H1 (cell line): ENCODE results near the gene LMNTD1. TPM values are rescaled to one million over a fixed set of nuclear protein-coding genes. Genes with fewer than 3 reads are reported as not detected.

Source experiments
- CTCF ChIA-PET: fragments of 300-600 bp; sonication (Branson Sonifier 250); formaldehyde crosslinking; loops from one replicate; lab custom pipeline; 2021; ENCODE audit not compliant: partially characterized antibody; lab: Charles Lee
- POLR2A ChIA-PET: fragments of 300-600 bp; sonication (Branson Sonifier 250); formaldehyde crosslinking; loops from one replicate; lab custom pipeline; 2021; ENCODE audit warnings: inconsistent platforms; ENCODE audit not compliant: partially characterized antibody; lab: Charles Lee
- DNase-seq, 2 experiments: peaks; one replicate each; pipeline versions ENCODE4 v3.0.0 to v3.0.0-alpha.2; 2010 to 2022; ENCODE audit warnings: low spot score in 2 of 2, low read depth in 1 of 2, mixed read lengths in 1 of 2
- FAIRE-seq: peaks from 2 replicates; lab custom pipeline; 2011; peaks lifted over from hg19 to GRCh38; lab: Jason Lieb, UNC
- H2AFZ ChIP-seq: 2 replicates; pipeline ENCODE4 v1.8.1; 2012; ENCODE audit warnings: low read length, inconsistent platforms
- H2AK5ac ChIP-seq: 2 replicates; pipeline ENCODE4 v1.6.1; 2013; ENCODE audit warnings: low read depth, low read length
- H2BK120ac ChIP-seq: replicated peaks from 2 replicates; pipeline ENCODE3; 2013; ENCODE audit warnings: low read depth, low read length, inconsistent platforms
- H2BK12ac ChIP-seq: 2 replicates; pipeline ENCODE4 v1.6.1; 2013; ENCODE audit warnings: low read depth, low read length
- H2BK15ac ChIP-seq: 2 replicates; pipeline ENCODE4 v1.6.1; 2013; ENCODE audit warnings: low read length
- H2BK20ac ChIP-seq: 2 replicates; pipeline ENCODE4 v1.6.1; 2013; ENCODE audit warnings: low read length
- H2BK5ac ChIP-seq: 2 replicates; pipeline ENCODE4 v1.6.1; 2013; ENCODE audit warnings: low read depth, low read length
- H3K14ac ChIP-seq: 2 replicates; pipeline ENCODE4 v1.6.1; 2013; ENCODE audit warnings: inconsistent platforms; ENCODE audit not compliant: insufficient read length
- H3K18ac ChIP-seq: 2 replicates; pipeline ENCODE4 v1.6.1; 2013; ENCODE audit warnings: low read length; ENCODE audit errors: extremely low read depth
- H3K23ac ChIP-seq: 2 replicates; pipeline ENCODE4 v1.6.1; 2013; ENCODE audit warnings: inconsistent platforms; ENCODE audit not compliant: insufficient read length
- H3K23me2 ChIP-seq: 2 replicates; pipeline ENCODE4 v1.6.1; 2013; ENCODE audit warnings: low read depth, low read length
- H3K27ac ChIP-seq: 2 replicates; pipeline ENCODE4 v1.6.1; 2011; ENCODE audit warnings: low read depth, low read length, inconsistent platforms
- H3K27me3 ChIP-seq, 4 experiments: replicated peaks in 1 of 4; 1 replicate in 1 of 4; 2 replicates in 3 of 4; pipeline versions ENCODE4 v1.6.1 to v1.8.1; 2011 to 2013; ENCODE audit warnings: low read length in 3 of 4, mild to moderate bottlenecking in 3 of 4, inconsistent platforms in 2 of 4, mixed read lengths in 2 of 4, moderate library complexity in 1 of 4; ENCODE audit not compliant: control insufficient read depth in 3 of 4, insufficient read depth in 3 of 4; ENCODE audit errors: extremely low read depth in 1 of 4
- H3K36me3 ChIP-seq, 4 experiments: 2 replicates each; pipeline versions ENCODE4 v1.6.1 to v1.8.1; 2011 to 2013; ENCODE audit warnings: mild to moderate bottlenecking in 4 of 4, low read length in 3 of 4, moderate library complexity in 2 of 4, control low read depth in 1 of 4, inconsistent platforms in 1 of 4; ENCODE audit not compliant: insufficient read depth in 4 of 4, control insufficient read depth in 2 of 4
- H3K4ac ChIP-seq: replicated peaks from 2 replicates; pipeline ENCODE3; 2013; ENCODE audit warnings: low read length, low read depth, mixed read lengths, inconsistent platforms; ENCODE audit not compliant: insufficient read length
- H3K4me1 ChIP-seq, 4 experiments: replicated peaks in 1 of 4; 1 replicate in 1 of 4; 2 replicates in 3 of 4; pipeline versions ENCODE4 v1.6.1 to v1.8.1; 2011 to 2013; ENCODE audit warnings: low read length in 3 of 4, inconsistent platforms in 2 of 4, mixed read lengths in 1 of 4; ENCODE audit not compliant: insufficient read depth in 4 of 4, control insufficient read depth in 3 of 4
- H3K4me2 ChIP-seq, 2 experiments: 2 replicates each; pipeline versions ENCODE4 v1.6.1 to v1.8.1; 2011 to 2013; ENCODE audit warnings: low read depth in 2 of 2, low read length in 2 of 2, control low read depth in 1 of 2, inconsistent platforms in 1 of 2, mild to moderate bottlenecking in 1 of 2; ENCODE audit not compliant: insufficient read depth in 1 of 2
- H3K4me3 ChIP-seq, 4 experiments: fragments of 200-600, 300-600 bp in 1 of 4; sonication (generic), shearing (Covaris generic), sonication (Bioruptor Twin) in 1 of 4; 2 replicates each; pipeline versions ENCODE4 v1.5.1 to v1.8.1; 2011 to 2016; ENCODE audit warnings: low read length in 4 of 4, low read depth in 3 of 4, control low read depth in 2 of 4, inconsistent platforms in 2 of 4, mild to moderate bottlenecking in 2 of 4, mixed read lengths in 1 of 4, moderate library complexity in 1 of 4; ENCODE audit not compliant: insufficient read depth in 2 of 4; ENCODE audit errors: extremely low read depth in 1 of 4
- H3K56ac ChIP-seq: replicated peaks from 2 replicates; pipeline ENCODE3; 2013; ENCODE audit warnings: low read depth, mild to moderate bottlenecking, mixed read lengths, low read length, inconsistent platforms; ENCODE audit not compliant: insufficient read length
- H3K79me1 ChIP-seq: 2 replicates; pipeline ENCODE4 v1.6.1; 2013; ENCODE audit warnings: low read depth, low read length, control low read depth
- H3K79me2 ChIP-seq, 2 experiments: 2 replicates each; pipeline versions ENCODE4 v1.6.1 to v1.8.1; 2012 to 2013; ENCODE audit warnings: low read length in 2 of 2, mild to moderate bottlenecking in 2 of 2, inconsistent platforms in 1 of 2; ENCODE audit not compliant: insufficient read depth in 2 of 2, control insufficient read depth in 1 of 2
- H3K9ac ChIP-seq, 4 experiments: replicated peaks in 1 of 4; 1 replicate in 1 of 4; 2 replicates in 3 of 4; pipeline versions ENCODE4 v1.6.1 to v1.8.1; 2011 to 2013; ENCODE audit warnings: low read depth in 3 of 4, low read length in 3 of 4, control low read depth in 2 of 4, mild to moderate bottlenecking in 2 of 4, moderate library complexity in 2 of 4, inconsistent platforms in 1 of 4; ENCODE audit errors: extremely low read depth in 1 of 4
- H3K9me3 ChIP-seq, 2 experiments: 2 replicates each; pipeline versions ENCODE4 v1.6.1 to v1.8.1; 2012 to 2013; ENCODE audit warnings: mild to moderate bottlenecking in 2 of 2, moderate library complexity in 2 of 2, control low read depth in 1 of 2, inconsistent platforms in 1 of 2, low read depth in 1 of 2, low read length in 1 of 2, mixed read lengths in 1 of 2; ENCODE audit not compliant: insufficient read depth in 2 of 2
- H4K20me1 ChIP-seq, 2 experiments: replicated peaks in 1 of 2; 2 replicates each; pipeline versions ENCODE3 to v1.8.1; 2011 to 2013; ENCODE audit warnings: inconsistent platforms in 2 of 2, low read length in 2 of 2, mild to moderate bottlenecking in 1 of 2; ENCODE audit not compliant: insufficient read depth in 2 of 2, control insufficient read depth in 1 of 2
- H4K5ac ChIP-seq: 2 replicates; pipeline ENCODE4 v1.6.1; 2013; ENCODE audit warnings: low read length, low read depth, mixed read lengths, inconsistent platforms; ENCODE audit not compliant: insufficient read length
- H4K8ac ChIP-seq: 2 replicates; pipeline ENCODE4 v1.8.0; 2013; ENCODE audit warnings: mild to moderate bottlenecking, moderate library complexity, low read length, inconsistent platforms; ENCODE audit not compliant: insufficient read depth; ENCODE audit errors: extremely low read depth
- H4K91ac ChIP-seq: replicated peaks from 2 replicates; pipeline ENCODE3; 2013; ENCODE audit warnings: low read length, mixed read lengths, inconsistent platforms; ENCODE audit not compliant: insufficient read length
- ATF2 ChIP-seq: IDR thresholded peaks from 2 replicates; pipeline ENCODE4 v1.6.1; 2012; ENCODE audit warnings: low read length, inconsistent platforms
- BRCA1 ChIP-seq: IDR thresholded peaks from 2 replicates; pipeline ENCODE4 v1.6.1; 2012; ENCODE audit warnings: low read depth, low read length, improper control_type of control experiment
- CBX8 ChIP-seq: fragments of 300-800, 300-1000 bp; sonication (generic); IDR thresholded peaks from 2 replicates; pipeline ENCODE4 v1.7.1; 2016; ENCODE audit warnings: low read depth, low read length, borderline replicate concordance
- CEBPB ChIP-seq: IDR thresholded peaks from 2 replicates; pipeline ENCODE4 v1.6.1; 2012; ENCODE audit warnings: low read depth, low read length
- CHD1 ChIP-seq: IDR thresholded peaks from 2 replicates; pipeline ENCODE4 v1.6.1; 2012; ENCODE audit warnings: low read depth, low read length, improper control_type of control experiment
- HDAC6 ChIP-seq: IDR thresholded peaks from one replicate; pipeline ENCODE4 v1.7.1; 2012; ENCODE audit warnings: low read depth, mild to moderate bottlenecking, inconsistent platforms, low read length, moderate library complexity
- JUN ChIP-seq: IDR thresholded peaks from 2 replicates; pipeline ENCODE4 v1.6.1; 2011; ENCODE audit warnings: low read depth, mild to moderate bottlenecking, improper control_type of control experiment, low read length
- KDM5A ChIP-seq: fragments of 200-600 bp; IDR thresholded peaks from 2 replicates; pipeline ENCODE4 v1.7.1; 2012; ENCODE audit warnings: mild to moderate bottlenecking, low read length, inconsistent platforms, mixed read lengths
- RAD21 ChIP-seq, 2 experiments: IDR thresholded peaks in 1 of 2; conservative IDR thresholded peaks in 1 of 2; 2 replicates each; pipeline ENCODE4 v1.6.1; 2011; ENCODE audit warnings: low read depth in 2 of 2, low read length in 2 of 2, improper control_type of control experiment in 1 of 2, inconsistent platforms in 1 of 2, mild to moderate bottlenecking in 1 of 2, moderate library complexity in 1 of 2
- SAP30 ChIP-seq: fragments of 300-600 bp; sonication (generic); IDR thresholded peaks from 2 replicates; pipeline ENCODE4 v1.7.1; 2012; ENCODE audit warnings: low read length, moderate library complexity, mild to moderate bottlenecking, inconsistent platforms; ENCODE audit not compliant: insufficient read depth, insufficient replicate concordance
- SP4 ChIP-seq: IDR thresholded peaks from 2 replicates; pipeline ENCODE4 v1.6.1; 2012; ENCODE audit warnings: low read length, inconsistent platforms
- TBP ChIP-seq: IDR thresholded peaks from 2 replicates; pipeline ENCODE4 v1.6.1; 2011; ENCODE audit warnings: low read depth, low read length, improper control_type of control experiment
- WGBS, 2 experiments: shearing (Covaris generic) in 1 of 2; methylation state at CpG; one replicate each; pipeline versions ENCODE4 v1.1.6 to v1.1.7; 2013 to 2015; ENCODE audit warnings: low lambda C conversion rate in 2 of 2, mixed read lengths in 2 of 2, inconsistent platforms in 1 of 2, low coverage in 1 of 2, missing lambda C conversion rate in 1 of 2; ENCODE audit not compliant: insufficient replicate concordance in 2 of 2, insufficient coverage in 1 of 2, insufficient read length in 1 of 2; ENCODE audit errors: extremely low coverage in 1 of 2, missing lambda C conversion rate in 1 of 2; 5-methylcytosine and 5-hydroxymethylcytosine counted together
- polyA plus RNA-seq, 7 experiments: library from polyadenylated mRNA; depleted of rRNA in 3 of 7; stranded (reverse) in 5 of 7; unstranded in 2 of 7; fragments of >200 nt in 5 of 7; fragments of 200-250 nt in 2 of 7; gene quantifications; 1 replicate in 5 of 7; 2 replicates in 1 of 7; 4 replicates in 1 of 7; pipeline versions ENCODE4 v1.2.1 to v1.2.3, GENCODE V29; 2011 to 2013; ENCODE audit warnings: missing spikeins in 2 of 7, mixed read lengths in 2 of 7
- total RNA-seq: library from RNA; stranded (reverse); fragmentation: NEBNext Ultra II Directional; extraction: Animal tissue kit (Norgen Biotek cat#: 25700); gene quantifications from 2 replicates; pipeline ENCODE4 v1.2.1, GENCODE V29; 2021
- TF ChIP-seq, protein P1 (sequence below): IDR thresholded peaks from 2 replicates; pipeline ENCODE4 v1.6.1; 2012; ENCODE audit warnings: inconsistent platforms

LMNTD1 gene
- total and polyA plus RNA-seq, 2 of the 8 experiments (the other 6 are each of a cell fraction or from before 2014, with no cell fraction given): not detected

DNA sequence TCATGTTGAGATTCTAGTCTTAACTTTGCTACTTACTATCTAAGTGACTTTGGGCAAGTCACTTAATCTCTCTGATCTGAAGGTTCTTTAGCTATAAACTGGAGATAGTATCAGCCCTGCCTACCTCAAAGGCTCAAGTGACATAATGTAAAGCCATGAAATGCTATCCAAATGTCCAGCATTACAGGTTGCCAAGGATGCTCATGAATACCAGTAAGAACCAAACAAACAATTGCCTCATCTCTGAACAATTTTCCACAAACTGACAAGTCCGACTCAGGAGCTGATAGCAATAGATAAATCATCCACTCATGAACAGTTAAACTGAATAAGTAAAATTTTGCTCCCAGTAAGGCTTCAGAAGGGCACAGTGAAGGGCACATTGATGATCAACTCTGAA is 51.5 kb downstream of the LMNTD1 start:
- H3K4ac ChIP-seq: no peak overlapping the region
- no peak for TF ChIP-seq CBX8
- no peak for TF ChIP-seq TBP
- TF ChIP-seq KDM5A: no peak
- TF ChIP-seq, protein P1, sequence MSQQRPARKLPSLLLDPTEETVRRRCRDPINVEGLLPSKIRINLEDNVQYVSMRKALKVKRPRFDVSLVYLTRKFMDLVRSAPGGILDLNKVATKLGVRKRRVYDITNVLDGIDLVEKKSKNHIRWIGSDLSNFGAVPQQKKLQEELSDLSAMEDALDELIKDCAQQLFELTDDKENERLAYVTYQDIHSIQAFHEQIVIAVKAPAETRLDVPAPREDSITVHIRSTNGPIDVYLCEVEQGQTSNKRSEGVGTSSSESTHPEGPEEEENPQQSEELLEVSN: no peak
- no peak for TF ChIP-seq JUN
- TF ChIP-seq HDAC6: no peak
- no peak for TF ChIP-seq CEBPB
- TF ChIP-seq RAD21 (IDR thresholded peaks at IDR 0.05 in 1 of 2, conservative IDR thresholded peaks at IDR 0.05 in 1 of 2; ENCODE audit: low read depth in 2 of 2, low read length in 2 of 2): no peak
- no peak for TF ChIP-seq ATF2
- no peak for TF ChIP-seq BRCA1
- TF ChIP-seq CHD1: no peak
- no peak for TF ChIP-seq SP4
- no peak for TF ChIP-seq SAP30

More for the DNA sequence above, 51.5 kb downstream of the LMNTD1 start:
- H3K79me1 ChIP-seq: no peaks in the 10 kb centered on the region
- no peak overlapping the region for H3K14ac ChIP-seq
- no peak overlapping the region for H4K8ac ChIP-seq
- H3K18ac ChIP-seq: no peak overlapping the region
- H3K79me2 ChIP-seq: no peaks in the 10 kb centered on the region
- FAIRE-seq (no peak), DNase-seq (no peak)
- ChIA-PET POLR2A (no interaction called here), CTCF (no interaction called here)
- no peak overlapping the region for H2BK15ac ChIP-seq
- no peak overlapping the region for H3K23ac ChIP-seq
- no peak overlapping the region for H3K4me3 ChIP-seq
- 91% methylated on average over 1 of the region's 1 CpG; no CpG with 5 or more reads in 1 of the 2 experiments for WGBS, 2 experiments
- H2AK5ac ChIP-seq: no peak overlapping the region
- no peak overlapping the region for H2BK20ac ChIP-seq
- H2AFZ ChIP-seq: no peak overlapping the region
- no peak overlapping the region for H4K5ac ChIP-seq
- H3K9me3 ChIP-seq: no peaks in the 10 kb centered on the region
- no peak overlapping the region for H3K56ac ChIP-seq
- no peaks in the 10 kb centered on the region for H4K20me1 ChIP-seq
- H3K4me1 ChIP-seq: no peaks in the 10 kb centered on the region
- H3K9ac ChIP-seq: no peak overlapping the region
- no peaks in the 10 kb centered on the region for H3K36me3 ChIP-seq
- no peak overlapping the region for H4K91ac ChIP-seq
- no peaks in the 10 kb centered on the region for H3K27me3 ChIP-seq
- H2BK12ac ChIP-seq: no peak overlapping the region
- H2BK5ac ChIP-seq: no peak overlapping the region
- no peak overlapping the region for H2BK120ac ChIP-seq
- no peak overlapping the region for H3K27ac ChIP-seq
- no peaks in the 10 kb centered on the region for H3K23me2 ChIP-seq
- H3K4me2 ChIP-seq: no peak overlapping the region
